Stimulated activated CD8-positive, alpha-beta memory T cell treated with anti-CD3 and anti-CD28 coated beads, Interleukin-4, amount 100 ng/mL, for 48 hours (primary cell): Measurements from ENCODE around the gene LAMTOR5.
A peak's percentile ranks its signal among the peaks of the same experiment; 100 is the strongest.
"Not testable (repeated sequence)": the region's sequence is repeated elsewhere in the genome, so short reads cannot be mapped to it uniquely, and the experiment has no call there.

Experiments
- DNase-seq: peaks from one replicate; pipeline ENCODE4 v3.0.0-alpha.2; 2020

LAMTOR5 gene

DNA sequence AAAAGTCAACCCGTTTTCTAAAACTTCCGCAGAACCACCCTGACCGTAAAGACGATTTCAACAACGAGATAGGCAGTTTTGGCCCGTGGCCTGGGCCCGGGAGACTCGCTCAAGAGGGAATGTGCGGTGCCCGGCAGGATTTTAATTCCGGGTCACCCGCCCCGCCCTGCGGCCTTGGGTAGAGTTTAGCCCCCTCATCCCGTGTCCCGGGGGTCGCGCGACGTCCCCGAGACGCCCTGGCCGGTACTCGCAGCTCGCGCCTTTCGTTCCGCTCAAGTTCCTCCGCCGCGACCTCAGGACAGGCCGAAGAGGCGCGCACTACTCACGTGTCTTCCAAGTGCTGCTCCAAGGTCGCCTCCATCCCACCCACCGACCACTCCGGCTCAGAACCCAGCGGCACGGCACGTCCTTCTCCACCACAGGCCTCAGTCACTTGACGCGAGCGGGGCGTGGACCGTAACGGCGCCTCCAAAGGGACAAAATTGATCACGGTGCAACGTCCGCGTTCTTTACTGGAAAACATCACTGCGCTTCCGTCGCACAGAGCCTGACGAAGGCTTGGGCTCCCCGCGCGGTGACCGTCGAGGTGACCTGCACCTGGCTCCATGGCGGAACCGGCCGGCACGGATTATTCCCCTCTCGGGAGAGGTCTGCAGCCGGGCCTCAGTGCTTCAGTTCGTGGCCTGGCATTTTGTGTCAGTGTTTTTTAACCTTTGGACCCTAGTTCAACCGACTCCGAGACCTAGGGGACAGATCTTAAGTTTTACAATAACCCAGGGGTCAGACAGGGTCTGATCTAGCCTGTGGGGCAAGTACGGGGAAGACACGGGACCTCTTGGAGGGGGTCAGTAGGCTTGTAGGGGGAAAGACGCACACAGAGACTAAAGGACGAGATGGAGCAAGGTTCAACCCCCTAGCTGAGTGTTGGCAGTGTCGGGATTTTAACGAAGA, at the start of gene LAMTOR5:
Gene LAMTOR5, minus strand, starts transcription at position 435 of the 951 bp plus-strand sequence. Its CDS starts 74 bp downstream, at position 361.
- DNase-seq, result peak; percentile 95

DNA sequence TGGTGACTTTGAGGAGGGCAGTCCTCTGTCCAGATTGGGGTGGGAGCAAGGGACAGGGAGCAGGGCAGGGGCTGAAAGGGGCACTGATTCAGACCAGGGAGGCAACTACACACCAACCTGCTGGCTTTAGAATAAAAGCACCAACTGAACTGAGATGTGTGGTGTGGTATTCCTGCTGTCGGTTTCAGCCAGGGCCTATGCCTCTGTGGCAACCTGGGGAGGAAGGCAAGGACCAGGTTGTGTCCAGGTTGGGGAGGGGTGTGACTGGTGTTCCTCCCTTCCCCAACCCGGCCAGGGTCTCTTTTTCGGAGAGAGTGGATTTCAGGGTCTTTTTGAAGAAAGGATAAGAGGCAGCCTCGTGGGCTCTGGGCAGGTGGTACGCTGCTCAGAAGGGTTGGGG, 49.7 kb upstream of the LAMTOR5 start:
- DNase-seq, result no peak

DNA sequence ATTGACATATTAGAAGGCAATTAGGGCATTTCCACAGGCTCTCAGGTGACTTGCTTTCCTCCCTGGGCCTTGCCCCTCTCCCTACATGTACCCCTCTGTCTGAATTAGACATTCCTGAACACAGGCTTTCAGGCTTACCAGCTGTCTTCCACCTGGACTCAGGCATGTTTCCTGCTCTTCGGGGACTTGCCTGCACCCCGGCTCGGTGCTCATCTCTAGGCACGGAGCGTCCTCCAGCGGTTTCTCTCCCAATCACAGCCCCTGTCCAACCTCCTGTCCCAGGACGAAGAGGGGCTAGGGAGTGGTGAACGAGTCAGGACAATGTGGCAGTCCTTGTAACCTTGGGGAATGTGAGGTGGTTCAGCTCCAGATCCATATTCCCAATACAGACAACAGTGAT, 47.7 kb upstream of the LAMTOR5 start:
- DNase-seq, result no peak

DNA sequence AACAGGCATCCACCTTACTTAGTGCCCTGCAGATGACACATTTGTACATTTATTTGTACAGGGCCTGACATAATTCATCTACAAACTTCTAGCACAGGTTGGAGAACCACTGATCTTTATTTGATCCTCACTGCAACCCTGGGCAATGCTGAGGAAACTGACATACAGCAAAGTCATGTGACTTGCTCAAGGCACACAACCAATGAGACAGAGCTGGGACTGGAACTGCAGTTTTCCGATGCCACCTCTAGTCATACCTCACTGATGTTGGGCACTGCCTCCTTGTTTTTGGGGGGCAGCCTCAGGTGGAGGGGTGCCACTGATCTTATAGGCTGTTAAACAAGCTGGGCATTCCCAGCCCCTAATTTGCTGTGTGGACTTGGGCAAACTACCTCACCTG, 46.8 kb upstream of the LAMTOR5 start:
- DNase-seq, result no peak

DNA sequence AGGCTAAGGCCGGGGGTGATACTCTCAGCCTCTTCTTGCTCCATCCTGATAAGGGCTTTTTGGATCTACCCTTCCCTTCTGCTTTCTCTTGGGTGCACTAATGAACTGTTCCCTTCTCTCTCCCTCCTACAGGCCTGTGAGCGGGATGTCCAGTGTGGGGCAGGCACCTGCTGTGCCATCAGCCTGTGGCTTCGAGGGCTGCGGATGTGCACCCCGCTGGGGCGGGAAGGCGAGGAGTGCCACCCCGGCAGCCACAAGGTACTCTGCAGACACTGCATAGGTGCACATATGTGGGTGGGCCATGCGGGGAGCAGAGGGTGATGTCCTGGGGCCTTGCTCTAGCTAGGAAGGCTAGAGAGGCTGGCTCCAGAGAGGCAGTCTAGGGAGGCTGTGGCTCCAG, 46.3 kb upstream of the LAMTOR5 start:
- no peak for DNase-seq

DNA sequence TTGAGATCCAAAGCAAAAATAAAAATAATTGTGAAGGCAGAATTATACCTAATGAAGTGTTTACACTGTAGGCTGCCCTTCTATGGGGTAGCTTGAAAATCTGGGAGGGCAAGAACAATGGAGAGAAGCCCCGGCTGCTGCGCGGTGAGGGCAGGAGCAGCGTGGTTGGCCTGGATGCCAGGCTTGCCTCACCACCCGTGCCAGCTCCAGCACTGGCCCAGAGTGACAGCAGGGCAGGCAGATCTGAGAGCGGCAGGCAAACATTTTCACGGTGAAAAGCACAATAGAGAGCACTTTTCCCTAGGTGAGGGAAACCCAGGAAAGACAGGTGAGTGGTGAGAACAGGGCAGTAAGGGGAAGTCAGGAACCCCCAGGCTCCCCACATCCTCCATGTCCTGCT, 44.8 kb upstream of the LAMTOR5 start:
- no peak for DNase-seq

DNA sequence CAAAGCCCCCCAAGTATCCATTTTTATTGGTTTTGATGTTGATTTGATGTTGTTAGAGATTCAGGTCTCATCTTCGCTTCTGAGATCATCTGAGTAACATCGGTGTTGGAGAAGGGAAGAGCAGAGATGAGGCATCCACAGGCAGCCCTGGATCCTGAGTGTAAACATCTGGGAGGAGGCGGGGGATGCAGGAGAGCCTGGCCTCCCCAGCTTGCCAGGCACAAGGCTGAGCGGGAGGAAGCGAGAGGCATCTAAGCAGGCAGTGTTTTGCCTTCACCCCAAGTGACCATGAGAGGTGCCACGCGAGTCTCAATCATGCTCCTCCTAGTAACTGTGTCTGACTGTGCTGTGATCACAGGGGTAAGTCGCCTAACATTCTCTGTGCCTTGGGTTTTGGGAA, 43.4 kb upstream of the LAMTOR5 start, which contains the start of gene PROK1:
Gene PROK1, plus strand, starts transcription at position 221 of the 400 bp plus-strand sequence. Its CDS starts 68 bp downstream, at position 289.
- no peak for DNase-seq

DNA sequence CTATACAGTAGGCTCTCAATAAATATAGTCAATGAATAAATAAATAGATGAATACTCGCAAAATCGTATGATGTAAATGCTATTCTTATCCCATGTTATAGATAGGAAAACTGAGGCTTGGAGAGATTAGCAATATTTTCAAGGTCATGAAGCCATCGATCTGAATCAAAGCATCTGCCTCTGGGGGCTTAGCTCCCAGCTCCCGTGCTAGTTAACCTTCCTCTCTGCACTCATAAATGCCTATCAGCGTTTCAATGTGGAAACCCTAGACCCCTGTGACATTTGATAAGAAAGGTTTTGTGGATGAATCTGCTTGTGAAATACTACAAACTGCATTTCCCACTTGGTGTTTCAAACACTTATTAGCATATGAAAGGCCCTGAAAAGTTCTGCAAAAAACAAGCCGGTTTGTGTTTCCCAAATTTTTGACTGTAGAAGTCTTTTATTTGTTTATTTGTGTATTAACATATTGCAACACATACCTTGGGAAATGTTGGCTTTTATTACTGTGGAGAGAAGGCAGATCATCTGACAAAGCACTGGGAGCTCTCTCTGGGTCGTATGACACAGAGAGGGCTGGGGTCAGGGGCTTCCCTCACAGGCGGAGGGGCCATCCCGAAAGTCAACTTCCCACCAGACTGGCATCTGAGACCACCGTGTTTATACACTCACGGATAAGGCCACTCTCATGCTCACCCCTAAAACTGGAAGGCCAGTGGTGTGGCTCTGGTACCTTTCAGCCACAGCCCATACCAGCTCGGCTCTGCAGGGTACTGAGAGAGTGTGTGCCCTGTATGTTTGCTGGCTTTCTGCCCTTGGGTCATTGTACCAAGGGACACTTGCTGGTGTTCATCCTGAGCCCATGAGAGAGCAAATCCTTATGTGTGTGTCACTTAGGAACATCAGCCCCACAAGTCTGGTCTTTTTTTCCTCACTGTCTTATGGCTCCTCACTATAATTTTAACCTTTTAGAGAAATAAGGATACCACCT, 42.5 kb upstream of the LAMTOR5 start:
- no peak for DNase-seq

DNA sequence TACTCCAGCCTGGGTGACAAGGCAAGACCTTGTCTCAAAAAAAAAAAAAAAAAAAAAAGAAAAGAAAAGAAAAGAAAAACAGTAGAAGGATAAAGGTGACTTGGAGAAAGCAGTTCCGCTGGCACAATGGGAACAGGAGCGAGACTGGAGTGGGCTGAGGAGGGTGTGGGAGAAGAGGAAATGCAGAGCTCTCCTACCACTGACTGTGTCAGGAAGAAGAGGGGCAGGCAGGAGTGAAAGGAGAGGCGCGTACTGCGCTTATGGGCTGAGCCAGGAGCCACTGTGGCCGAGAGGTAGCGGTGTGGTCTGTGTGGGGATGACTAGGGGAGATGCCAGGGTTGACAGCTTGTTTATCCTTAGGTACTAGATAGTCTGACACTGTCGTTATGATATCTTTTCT, 37.1 kb upstream of the LAMTOR5 start:
- no peak for DNase-seq

DNA sequence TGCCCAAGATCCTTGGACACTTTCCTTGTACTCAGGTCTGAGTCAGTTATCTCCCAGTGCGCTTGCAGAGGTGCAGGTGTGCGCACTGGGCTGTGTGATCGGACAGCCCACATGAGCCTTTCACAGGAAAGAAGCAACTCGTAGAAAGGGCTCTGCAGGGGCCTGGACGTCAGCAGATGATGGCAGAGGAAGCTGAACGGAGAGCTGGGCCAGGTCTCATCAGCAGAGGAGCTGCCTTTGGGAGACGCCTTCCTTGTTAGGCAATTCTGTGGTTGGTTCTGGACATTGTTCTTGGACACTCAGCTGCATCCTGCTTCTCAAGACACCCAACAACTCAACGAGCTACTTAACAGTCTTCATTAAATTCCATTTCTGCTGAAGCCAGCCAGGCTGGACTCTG, 36.0 kb upstream of the LAMTOR5 start:
- no peak for DNase-seq

DNA sequence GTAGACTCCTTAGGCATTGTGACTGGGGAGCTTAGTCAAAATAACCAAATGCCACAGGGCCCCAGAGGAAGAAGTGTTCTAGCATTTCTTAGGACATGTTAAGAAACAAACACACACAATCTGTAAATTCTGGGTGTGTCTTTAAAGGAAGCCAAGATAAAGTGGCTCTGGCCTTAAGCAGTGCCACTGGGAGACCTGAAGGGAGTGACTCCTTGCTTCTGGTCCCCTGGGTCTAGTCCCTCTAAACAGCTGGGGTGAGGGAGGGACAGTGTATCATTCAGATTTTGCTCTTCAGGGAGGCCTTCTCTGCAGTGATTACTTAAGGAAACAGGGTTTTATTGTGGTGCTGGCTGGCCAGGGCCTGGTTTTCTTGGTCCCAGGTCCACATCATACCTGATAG, 34.4 kb upstream of the LAMTOR5 start:
- no peak for DNase-seq

DNA sequence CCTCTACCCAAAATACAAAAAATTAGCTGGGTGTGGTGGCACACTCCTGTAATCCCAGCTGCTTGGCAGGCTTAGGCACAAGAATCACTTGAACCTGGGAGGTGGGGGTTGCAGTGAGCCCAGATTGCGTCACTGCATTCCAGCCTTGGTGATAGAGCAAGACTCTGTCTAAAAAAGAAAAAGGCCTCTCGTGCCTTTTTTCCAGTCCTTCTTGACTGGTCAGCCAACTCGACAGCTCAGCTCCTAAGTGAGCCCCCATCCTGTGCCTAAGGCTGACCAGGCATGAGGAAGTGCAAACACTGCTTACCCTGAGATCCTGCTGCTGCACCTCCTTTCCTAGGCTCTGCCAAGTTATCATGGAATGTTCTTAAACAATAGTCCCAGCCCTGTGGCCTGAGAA, 33.4 kb upstream of the LAMTOR5 start:
- no peak for DNase-seq

DNA sequence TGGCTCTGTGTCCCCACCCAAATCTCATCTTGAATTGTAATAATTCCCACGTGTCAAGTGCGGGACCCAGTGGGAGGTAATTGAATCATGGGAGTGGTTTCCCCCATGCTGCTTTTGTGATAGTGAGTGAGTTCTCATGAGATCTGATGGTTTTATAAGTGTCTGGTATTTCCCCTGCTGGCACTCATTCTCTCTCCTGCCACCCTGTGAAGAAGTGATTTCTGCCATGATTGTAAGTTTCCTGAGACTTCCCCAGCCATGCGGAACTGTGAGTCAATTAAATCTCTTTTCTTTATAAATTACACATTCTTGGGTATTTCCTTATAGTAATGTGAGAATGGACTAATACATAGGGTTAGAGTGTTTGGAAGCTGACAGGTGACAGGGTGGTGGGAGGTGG, 32.4 kb upstream of the LAMTOR5 start:
- DNase-seq, result not testable (repeated sequence)

DNA sequence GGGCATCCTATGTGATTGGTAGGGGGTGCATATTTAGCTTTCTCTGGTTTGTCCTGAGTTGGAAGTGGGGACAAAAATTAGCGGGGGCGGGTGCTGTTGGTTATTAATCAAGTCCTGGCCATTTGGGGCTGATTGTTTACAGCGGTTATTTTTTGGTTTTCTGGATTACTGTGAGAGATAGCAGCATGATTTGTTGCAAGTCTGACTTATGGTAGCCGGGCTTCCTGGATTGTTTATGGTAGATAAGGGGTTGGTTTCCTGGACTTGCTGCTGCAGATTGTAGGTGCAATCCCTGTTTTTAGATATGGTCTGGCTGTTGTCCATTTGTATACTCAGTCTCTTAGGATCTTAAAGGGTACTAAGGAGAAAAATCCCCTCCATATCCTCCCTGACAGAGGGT, 31.4 kb upstream of the LAMTOR5 start:
- DNase-seq, result no peak

DNA sequence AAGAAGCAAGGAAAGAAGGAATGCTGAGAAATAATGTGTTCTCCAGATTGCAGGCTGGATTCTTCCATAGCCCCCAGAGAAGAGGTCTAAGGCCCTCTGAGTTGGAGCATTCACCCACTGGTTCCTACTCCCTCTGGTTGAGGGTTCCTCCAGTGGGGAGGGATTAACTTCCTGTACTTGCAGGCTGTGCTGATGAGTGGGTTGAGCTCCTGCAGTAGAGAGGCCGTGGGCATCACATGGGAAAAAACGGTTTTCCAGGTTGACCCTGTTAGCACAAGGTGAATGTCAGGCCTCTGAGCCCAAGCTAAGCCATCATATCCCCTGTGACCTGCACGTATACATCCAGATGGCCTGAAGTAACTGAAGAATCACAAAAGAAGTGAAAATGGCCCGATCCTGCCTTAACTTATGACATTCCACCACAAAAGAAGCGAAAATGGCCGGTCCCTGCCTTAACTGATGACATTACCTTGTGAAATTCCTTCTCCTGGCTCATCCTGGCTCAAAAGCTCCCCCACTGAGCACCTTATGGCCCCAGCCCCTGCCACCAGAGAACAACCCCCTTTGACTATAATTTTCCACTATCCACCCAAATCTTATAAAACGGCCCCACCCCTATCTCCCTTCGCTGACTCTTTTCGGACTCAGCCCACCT, 30.3 kb upstream of the LAMTOR5 start:
- DNase-seq, result not testable (repeated sequence)

DNA sequence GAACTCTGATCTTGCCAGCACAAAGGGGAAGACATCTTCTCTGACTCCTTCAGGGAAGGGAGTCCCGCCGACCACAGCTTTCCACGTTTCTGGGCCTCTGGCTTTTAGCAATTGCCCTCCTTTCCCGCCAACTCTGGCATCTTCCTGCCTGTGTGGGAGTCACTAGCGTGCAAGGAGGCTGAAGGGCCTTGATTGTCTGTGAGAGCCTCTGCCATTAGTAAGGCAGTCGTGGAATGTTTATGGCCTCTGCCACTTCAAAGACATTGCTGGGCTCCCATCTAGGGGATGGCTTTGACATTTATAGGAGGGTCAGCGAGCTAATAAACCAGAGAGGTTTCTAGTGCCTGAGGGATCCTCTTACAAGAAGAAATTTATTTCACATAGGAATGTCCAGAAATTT, 29.1 kb upstream of the LAMTOR5 start:
- DNase-seq, result no peak

DNA sequence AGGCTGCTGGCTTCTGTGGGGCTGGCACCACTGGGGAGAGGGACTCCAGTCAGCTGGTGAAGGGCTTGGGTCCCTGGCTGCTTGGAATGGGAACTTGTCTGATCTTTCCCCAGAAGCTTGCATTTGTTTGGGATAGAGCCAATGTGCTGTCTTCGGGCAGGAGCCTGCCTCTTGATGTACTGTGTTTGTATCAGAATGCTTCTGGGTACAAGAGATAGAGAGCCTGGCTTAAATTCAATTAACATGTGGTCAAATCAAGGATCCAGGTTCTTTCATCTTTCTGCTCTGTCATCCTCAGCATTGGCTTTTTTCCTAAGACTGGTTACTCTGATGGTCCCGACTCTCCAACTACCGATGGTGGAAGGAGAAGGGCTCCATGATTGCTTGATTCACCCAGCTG, 27.5 kb upstream of the LAMTOR5 start:
- no peak for DNase-seq

DNA sequence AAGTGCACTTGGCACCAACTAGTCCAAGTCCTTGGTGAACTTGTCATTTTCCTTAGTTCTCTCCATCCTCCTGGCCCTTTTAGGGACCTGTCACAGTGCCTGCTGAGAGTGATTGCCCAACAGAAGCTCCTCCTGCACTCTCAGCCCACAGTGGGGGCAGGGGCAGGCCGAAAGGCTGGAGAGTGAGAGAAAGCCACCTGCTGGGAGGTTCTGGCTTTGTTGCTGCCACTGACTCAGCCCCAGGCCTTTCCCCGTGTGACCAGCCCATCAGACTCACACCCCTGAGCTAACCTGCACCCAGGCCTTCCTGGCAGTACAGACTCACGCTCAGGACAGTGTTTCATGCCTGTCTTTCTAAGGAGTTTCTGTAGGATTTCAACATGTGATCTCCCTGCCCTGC, 26.3 kb upstream of the LAMTOR5 start:
- no peak for DNase-seq

DNA sequence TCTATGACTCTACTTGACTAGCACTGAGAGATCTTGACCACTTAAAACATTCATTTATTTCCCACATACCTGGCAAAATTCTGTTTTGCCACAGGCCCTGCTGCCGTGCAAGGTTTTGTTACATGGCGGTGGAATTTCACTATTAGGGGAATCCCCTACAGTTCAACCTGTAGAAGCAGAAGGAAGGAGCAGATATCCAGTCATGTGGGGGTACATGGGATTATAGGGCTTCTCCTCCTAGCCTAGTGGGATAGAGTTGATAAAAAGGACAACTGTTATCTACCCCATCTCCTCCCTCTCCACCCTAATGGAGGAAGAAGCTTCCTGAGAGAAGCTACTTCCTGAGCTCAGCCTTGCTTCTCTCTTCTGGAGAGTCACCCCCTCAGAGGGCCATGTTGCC, 25.7 kb upstream of the LAMTOR5 start:
- no peak for DNase-seq

DNA sequence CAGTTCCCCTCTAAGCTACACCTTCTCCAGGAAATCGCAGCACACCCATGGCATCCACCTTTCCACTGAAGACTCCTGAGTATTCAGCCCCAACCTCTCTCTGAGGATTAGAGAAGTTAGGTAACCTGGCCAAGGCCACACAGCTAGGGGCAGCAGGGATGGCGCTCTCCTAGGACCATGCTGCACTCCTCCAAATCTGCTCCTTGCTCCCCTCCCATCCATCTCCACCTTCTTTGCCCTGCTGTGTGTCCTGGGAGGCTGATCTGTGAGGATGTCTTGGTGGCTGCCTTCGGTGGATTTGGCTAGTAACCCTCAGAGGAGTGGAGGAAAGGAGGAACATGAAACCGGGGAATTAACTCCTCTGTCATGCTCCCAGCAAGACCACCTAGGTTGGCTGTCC, 23.4 kb upstream of the LAMTOR5 start:
- no peak for DNase-seq

DNA sequence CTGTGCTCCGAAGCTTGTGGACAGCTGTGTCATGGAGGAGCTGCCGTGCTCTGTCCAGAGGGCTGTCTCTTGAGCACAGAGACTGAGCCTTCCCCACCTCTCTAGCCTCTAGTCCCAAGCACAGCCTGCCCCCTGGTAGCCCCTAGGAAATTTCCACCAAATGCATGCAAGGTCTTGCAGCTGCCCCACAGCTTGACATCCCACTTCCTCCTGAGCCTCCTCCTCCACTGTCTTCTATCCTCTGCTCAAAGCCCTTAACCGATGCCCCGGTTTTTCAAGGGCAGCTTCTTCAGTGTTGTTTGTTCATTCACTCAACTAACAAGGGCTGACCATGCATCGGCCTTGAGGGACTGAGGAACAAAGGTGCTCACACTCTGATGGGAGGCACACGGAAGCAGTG, 22.9 kb upstream of the LAMTOR5 start:
- no peak for DNase-seq

DNA sequence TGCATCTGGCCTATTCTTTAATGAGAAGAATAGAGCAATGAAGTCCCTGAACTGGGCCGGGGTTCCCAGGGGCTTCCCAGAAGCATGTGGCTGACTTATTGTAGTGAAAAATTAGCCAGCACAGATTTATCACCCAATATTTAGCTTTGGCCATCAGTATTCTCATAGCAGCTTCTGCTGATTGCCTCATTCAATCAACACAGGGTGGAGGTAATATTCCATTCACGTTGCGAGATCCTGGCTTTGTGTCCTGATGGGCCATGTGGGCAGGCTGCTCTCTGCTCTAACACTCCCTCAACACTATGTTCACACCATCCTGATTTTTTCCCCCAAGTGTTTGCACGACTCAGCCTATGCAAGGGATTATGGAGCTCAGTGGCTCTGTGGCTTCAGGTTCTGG, 21.5 kb upstream of the LAMTOR5 start:
- no peak for DNase-seq

DNA sequence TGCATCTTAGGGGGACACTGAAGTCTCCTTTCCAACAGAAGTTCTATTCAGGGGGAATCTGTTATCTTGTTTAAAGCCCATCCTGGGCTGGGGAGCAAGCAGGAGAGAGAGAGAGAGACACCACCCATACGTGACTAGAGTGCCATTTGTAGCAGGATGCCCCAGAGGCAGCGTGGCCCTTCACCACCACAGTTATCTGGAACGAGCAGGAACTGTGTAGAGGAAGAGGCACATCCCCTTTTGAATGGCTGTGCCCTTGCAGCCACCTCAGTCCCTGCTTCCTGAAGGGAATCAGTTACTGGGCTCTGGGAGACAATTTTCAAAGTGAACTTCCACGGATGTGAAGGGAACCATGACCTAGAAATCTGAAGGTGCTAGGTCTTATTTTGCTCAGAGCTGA, 19.4 kb upstream of the LAMTOR5 start:
- DNase-seq, result no peak
